SK-N-SH (cell line): ENCODE results near the gene HAND1. TPM values are rescaled to one million over a fixed set of nuclear protein-coding genes. Genes with fewer than 3 reads are reported as not detected.

Experiments used
- CTCF ChIA-PET: fragments of 300-600, 350-600 bp; formaldehyde crosslinking; extraction: SDS; loops from one replicate; lab custom pipeline; 2021; lab: Yijun Ruan, JAX
- POLR2A ChIA-PET: fragments of 350-600 bp; sonication (Branson Sonifier 250); formaldehyde crosslinking; extraction: SDS; loops from one replicate; lab custom pipeline; 2020; ENCODE audit warnings: antibody characterized with exemption, inconsistent platforms; lab: Yijun Ruan, JAX
- DNase-seq: peaks from one replicate; pipeline ENCODE4 v3.0.0; 2012
- H2AFZ ChIP-seq: fragments of 200-600 bp; sonication (generic); 2 replicates; pipeline ENCODE4 v1.8.1; 2016; ENCODE audit warnings: antibody characterized with exemption, mild to moderate bottlenecking, low read depth
- H3F3A ChIP-seq: fragments of 200-600 bp; sonication (generic); replicated peaks from 2 replicates; pipeline ENCODE3; 2016; ENCODE audit warnings: antibody characterized with exemption, mild to moderate bottlenecking; ENCODE audit not compliant: insufficient read depth
- H3K27ac ChIP-seq, 2 experiments: fragments of 200-500 bp in 1 of 2; fragments of 200-600 bp in 1 of 2; sonication (Bioruptor generic) in 1 of 2; sonication (generic), shearing (Covaris generic) in 1 of 2; 2 replicates each; pipeline versions ENCODE4 v1.5.1 to v1.6.1; 2014 to 2016; ENCODE audit warnings: low read depth in 2 of 2, inconsistent platforms in 1 of 2, low read length in 1 of 2, mild to moderate bottlenecking in 1 of 2, mixed read lengths in 1 of 2
- H3K27me3 ChIP-seq: fragments of 200-600 bp; sonication (generic), shearing (Covaris generic); 2 replicates; pipeline ENCODE4 v1.6.1; 2016; ENCODE audit warnings: mixed run types; ENCODE audit not compliant: insufficient read depth
- H3K36me3 ChIP-seq, 2 experiments: fragments of 200-500 bp in 1 of 2; fragments of 200-600 bp in 1 of 2; sonication (Bioruptor generic) in 1 of 2; sonication (generic) in 1 of 2; replicated peaks in 1 of 2; 2 replicates each; pipeline versions ENCODE3 to v1.5.1; 2014 to 2016; ENCODE audit warnings: low read length in 1 of 2, mild to moderate bottlenecking in 1 of 2; ENCODE audit not compliant: insufficient read depth in 2 of 2, control insufficient read depth in 1 of 2
- H3K4me1 ChIP-seq, 2 experiments: fragments of 200-500 bp in 1 of 2; fragments of 200-600 bp in 1 of 2; sonication (Bioruptor generic) in 1 of 2; sonication (generic), shearing (Covaris generic) in 1 of 2; 2 replicates each; pipeline versions ENCODE4 v1.5.1 to v1.6.1; 2014 to 2016; ENCODE audit warnings: low read depth in 1 of 2, low read length in 1 of 2, mixed run types in 1 of 2; ENCODE audit not compliant: insufficient read depth in 2 of 2, control insufficient read depth in 1 of 2
- H3K4me2 ChIP-seq: fragments of 200-600 bp; sonication (generic), shearing (Covaris generic); 2 replicates; pipeline ENCODE4 v1.6.1; 2017; ENCODE audit warnings: mixed run types
- H3K4me3 ChIP-seq, 2 experiments: fragments of 200-500 bp in 1 of 2; fragments of 200-600 bp in 1 of 2; sonication (Bioruptor generic) in 1 of 2; sonication (generic), shearing (Covaris generic) in 1 of 2; 2 replicates each; pipeline versions ENCODE4 v1.5.1 to v1.8.1; 2014 to 2016; ENCODE audit warnings: low read depth in 2 of 2, inconsistent platforms in 1 of 2, low read length in 1 of 2, mild to moderate bottlenecking in 1 of 2, mixed read lengths in 1 of 2, moderate library complexity in 1 of 2
- H3K79me2 ChIP-seq: fragments of 200-600 bp; sonication (generic); 2 replicates; pipeline ENCODE4 v1.8.1; 2017; ENCODE audit warnings: mild to moderate bottlenecking; ENCODE audit not compliant: insufficient read depth
- H3K9ac ChIP-seq: fragments of 200-600 bp; sonication (generic); 2 replicates; pipeline ENCODE4 v1.6.1; 2017; ENCODE audit warnings: mixed run types
- H3K9me2 ChIP-seq: fragments of 200-600 bp; sonication (generic); 2 replicates; pipeline ENCODE4 v1.6.1; 2017; ENCODE audit warnings: mixed run types
- H3K9me3 ChIP-seq: fragments of 200-600 bp; sonication (generic); 2 replicates; pipeline ENCODE4 v1.6.1; 2017; ENCODE audit warnings: mixed run types, mild to moderate bottlenecking, moderate library complexity
- H4K20me1 ChIP-seq: fragments of 200-600 bp; sonication (generic); 2 replicates; pipeline ENCODE4 v1.6.1; 2017; ENCODE audit warnings: mild to moderate bottlenecking, mixed run types; ENCODE audit not compliant: insufficient read depth
- CTCF ChIP-seq: fragments of 200-600 bp; sonication (generic); IDR thresholded peaks from 2 replicates; pipeline ENCODE4 v1.6.1; 2017; ENCODE audit warnings: antibody characterized with exemption, mild to moderate bottlenecking, moderate library complexity
- EP300 ChIP-seq, 2 experiments: IDR thresholded peaks; 2 replicates each; pipeline versions ENCODE4 v1.4.0 to v1.6.1; 2012; ENCODE audit warnings: borderline replicate concordance in 1 of 2, low read depth in 1 of 2, low read length in 1 of 2
- EZH2phosphoT487 ChIP-seq: fragments of 200-600 bp; sonication (generic); IDR thresholded peaks from 2 replicates; pipeline ENCODE4 v1.6.1; 2017; ENCODE audit warnings: low read depth, mixed run types, mild to moderate bottlenecking, antibody characterized with exemption, moderate library complexity, borderline replicate concordance
- FOSL2 ChIP-seq: IDR thresholded peaks from 2 replicates; pipeline ENCODE4 v1.4.0; 2012; ENCODE audit warnings: low read depth, mild to moderate bottlenecking, moderate library complexity, borderline replicate concordance
- JUND ChIP-seq: IDR thresholded peaks from 2 replicates; pipeline ENCODE4 v1.4.0; 2012
- RAD21 ChIP-seq: IDR thresholded peaks from 2 replicates; pipeline ENCODE4 v1.6.1; 2012; ENCODE audit warnings: mild to moderate bottlenecking, low read length
- RCOR1 ChIP-seq: fragments of 150-350 bp; IDR thresholded peaks from 2 replicates; pipeline ENCODE4 v1.6.1; 2017; ENCODE audit warnings: antibody characterized with exemption, low read length
- RXRA ChIP-seq: IDR thresholded peaks from 2 replicates; pipeline ENCODE4 v1.4.0; 2012; ENCODE audit warnings: low read depth, mild to moderate bottlenecking, borderline replicate concordance
- SIN3A ChIP-seq: IDR thresholded peaks from 2 replicates; pipeline ENCODE4 v1.6.1; 2012; ENCODE audit warnings: low read depth, mild to moderate bottlenecking, low read length, moderate library complexity, borderline replicate concordance
- SMC3 ChIP-seq: IDR thresholded peaks from 2 replicates; pipeline ENCODE4 v1.6.1; 2012; ENCODE audit warnings: low read depth, low read length, improper control_type of control experiment
- TAF1 ChIP-seq: IDR thresholded peaks from 2 replicates; pipeline ENCODE4 v1.6.1; 2012; ENCODE audit warnings: low read depth, mild to moderate bottlenecking, low read length, moderate library complexity, borderline replicate concordance
- TCF12 ChIP-seq: IDR thresholded peaks from 2 replicates; pipeline ENCODE4 v1.4.0; 2012
- TEAD4 ChIP-seq: IDR thresholded peaks from 2 replicates; pipeline ENCODE4 v1.4.0; 2012; ENCODE audit warnings: mild to moderate bottlenecking, borderline replicate concordance; ENCODE audit not compliant: insufficient read depth
- WGBS: methylation state at CpG from one replicate; pipeline ENCODE4 v1.1.6; 2017; ENCODE audit warnings: low lambda C conversion rate; 5-methylcytosine and 5-hydroxymethylcytosine counted together
- polyA plus RNA-seq, 3 experiments: library from polyadenylated mRNA; depleted of rRNA; stranded (reverse); fragments of >200 nt; gene quantifications; 2 replicates each; pipeline ENCODE4 v1.2.3, GENCODE V29; 2012
- TF ChIP-seq, protein P1 (sequence below): fragments of 150-350 bp; IDR thresholded peaks from 2 replicates; pipeline ENCODE4 v1.6.1; 2017; ENCODE audit warnings: antibody characterized with exemption, low read length, low read depth, borderline replicate concordance

Gene HAND1
- polyA plus RNA-seq, 1 of the 3 experiments (the other 2 are of a cell fraction), result 1.1 TPM

GRCh38 chr5:154520861-154521453, 42.9 kb upstream of the HAND1 start:
- no peaks in the 10 kb centered on the region; the same call in 1 of the 2 replicates for H4K20me1 ChIP-seq
- H3K9ac ChIP-seq, result no peak overlapping the region
- peak overlapping the region in 1 of 2 experiments; percentile 100; a peak in 2 of 4 replicates for H3K27ac ChIP-seq
- H3K9me2 ChIP-seq, result no peaks in the 10 kb centered on the region
- WGBS, result 32% methylated on average over 15 of the region's 15 CpGs
- TF ChIP-seq CTCF (peak; percentile 77), FOSL2 (no peak), TEAD4 (no peak), EZH2phosphoT487 (no peak), RCOR1 (no peak), EP300 (IDR thresholded peaks at IDR 0.05; ENCODE audit: borderline replicate concordance in 1 of 2, low read depth in 1 of 2, low read length in 1 of 2) (no peak), JUND (no peak), RXRA (no peak), RAD21 (peak; percentile 70), SMC3 (peak; percentile 58), SIN3A (no peak)
- TF ChIP-seq, protein P1, sequence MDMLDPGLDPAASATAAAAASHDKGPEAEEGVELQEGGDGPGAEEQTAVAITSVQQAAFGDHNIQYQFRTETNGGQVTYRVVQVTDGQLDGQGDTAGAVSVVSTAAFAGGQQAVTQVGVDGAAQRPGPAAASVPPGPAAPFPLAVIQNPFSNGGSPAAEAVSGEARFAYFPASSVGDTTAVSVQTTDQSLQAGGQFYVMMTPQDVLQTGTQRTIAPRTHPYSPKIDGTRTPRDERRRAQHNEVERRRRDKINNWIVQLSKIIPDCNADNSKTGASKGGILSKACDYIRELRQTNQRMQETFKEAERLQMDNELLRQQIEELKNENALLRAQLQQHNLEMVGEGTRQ, result no peak
- peak; percentile 48 for DNase-seq
- POLR2A ChIA-PET, result interaction anchor here (0.8 to 6.5 kb wide), 4 partner anchors 35 to 83 kb away, joined by 3 to 87 read pairs (median 29); partner anchors contain the start of gene HAND1
- CTCF ChIA-PET, result interaction anchor here (0.7 to 16.5 kb wide), 46 partner anchors 10 to 454 kb away, joined by 3 to 295 read pairs (median 5); partner anchors contain the start of genes HAND1 and LARP1
- H3K36me3 ChIP-seq, result no peaks in the 10 kb centered on the region
- peaks cover 0 to 83% of the 10 kb centered on the region in 2 experiments; a peak in 2 of 4 replicates for H3K4me1 ChIP-seq
- no peaks in the 10 kb centered on the region for H3K27me3 ChIP-seq
- no peaks in the 10 kb centered on the region for H3K79me2 ChIP-seq
- H3K9me3 ChIP-seq, result no peaks in the 10 kb centered on the region
- H2AFZ ChIP-seq, result no peak overlapping the region
- H3F3A ChIP-seq, result no peaks in the 10 kb centered on the region
- H3K4me2 ChIP-seq, result no peak overlapping the region
- H3K4me3 ChIP-seq, result no peak overlapping the region

DNA sequence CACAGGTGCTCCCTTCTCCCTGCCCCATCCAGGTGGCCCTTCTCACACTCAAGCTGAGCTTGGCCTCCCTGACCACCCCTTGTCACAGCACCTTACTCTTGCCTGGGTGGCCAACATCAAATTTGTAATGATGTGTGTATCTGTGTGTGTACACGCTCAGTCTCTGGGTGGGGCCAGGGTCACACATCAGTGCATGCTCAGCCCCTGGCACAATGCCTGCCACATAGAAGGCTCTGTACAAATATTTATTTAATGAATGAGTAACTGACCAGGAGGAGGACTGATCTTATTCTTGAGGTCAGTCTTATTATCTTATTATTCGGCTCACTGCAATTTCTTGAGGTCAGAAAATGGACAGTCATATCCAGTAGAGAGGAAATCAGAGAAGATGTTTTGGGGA, 41.3 kb upstream of the HAND1 start:
- no peaks in the 10 kb centered on the region for H3K36me3 ChIP-seq
- POLR2A ChIA-PET, result interaction anchor here (0.7 to 6.5 kb wide), 6 partner anchors 34 to 85 kb away, joined by 3 to 87 read pairs (median 6); no protein-coding TSS in a partner anchor

More for the DNA sequence above, 41.3 kb upstream of the HAND1 start:
- Histone ChIP-seq H4K20me1 (no peaks in the 10 kb centered on the region; the same call in 1 of the 2 replicates), H3K4me3 (no peak overlapping the region), H3K79me2 (no peaks in the 10 kb centered on the region), H3K4me1 (peaks cover 0 to 80% of the 10 kb centered on the region in 2 experiments; a peak in 2 of 4 replicates), H3K9ac (no peak overlapping the region), H3K9me3 (no peaks in the 10 kb centered on the region), H3K9me2 (no peaks in the 10 kb centered on the region), H3K4me2 (no peak overlapping the region), H3K27me3 (no peaks in the 10 kb centered on the region; the same call in 1 of the 2 replicates), H3F3A (no peaks in the 10 kb centered on the region), H2AFZ (no peak overlapping the region), H3K27ac (peak overlapping the region in 1 of 2 experiments; percentile 100; a peak in 2 of 4 replicates)
- CTCF ChIA-PET, result interaction anchor here (0.8 to 16.5 kb wide), 10 partner anchors 11 to 91 kb away, joined by 3 to 295 read pairs (median 40); partner anchors contain the start of gene HAND1
- WGBS, result 35% methylated on average over 2 of the region's 2 CpGs
- TF ChIP-seq TCF12 (no peak), TAF1 (no peak)
- DNase-seq, result no peak
